Lung (tissue), 12 donors: Measurements from ENCODE around the gene MARK4. TPM values are rescaled to one million over a fixed set of nuclear protein-coding genes. Genes with fewer than 3 reads are reported as not detected.

Source experiments
- ATAC-seq: fragments of 200-7000 bp; cut with Tn5 transposase; one replicate; pipeline ENCODE4 v1.9.1; 2020; ENCODE audit warnings: moderate number of reproducible peaks; ENCODE audit not compliant: insufficient read depth, low FRiP score
- DNase-seq, 3 donors: peaks; one replicate each; pipeline ENCODE4 v3.0.0-alpha.2; 2013 to 2017
- H3K27ac ChIP-seq, 2 donors: one replicate each; pipeline ENCODE4 v1.5.1; 2013; ENCODE audit warnings: mild to moderate bottlenecking in 2 of 2, moderate library complexity in 2 of 2, control low read depth in 1 of 2, inconsistent platforms in 1 of 2, low read depth in 1 of 2, low read length in 1 of 2
- H3K27me3 ChIP-seq, 3 donors: one replicate each; pipeline ENCODE4 v1.5.1; 2013; ENCODE audit warnings: low read length in 2 of 3; ENCODE audit not compliant: control insufficient read depth in 3 of 3, insufficient read depth in 3 of 3
- H3K36me3 ChIP-seq, 4 donors: one replicate each; pipeline ENCODE4 v1.5.1; 2013; ENCODE audit warnings: low read length in 4 of 4, mild to moderate bottlenecking in 1 of 4, moderate library complexity in 1 of 4; ENCODE audit not compliant: control insufficient read depth in 4 of 4, insufficient read depth in 4 of 4
- H3K4me1 ChIP-seq, 5 donors: one replicate each; pipeline ENCODE4 v1.5.1; 2013; ENCODE audit warnings: low read length in 5 of 5, mild to moderate bottlenecking in 2 of 5, moderate library complexity in 1 of 5; ENCODE audit not compliant: control insufficient read depth in 5 of 5, insufficient read depth in 5 of 5
- H3K4me3 ChIP-seq: one replicate; pipeline ENCODE4 v1.5.1; 2013; ENCODE audit warnings: mild to moderate bottlenecking, control low read depth, moderate library complexity
- H3K9ac ChIP-seq, 2 donors: one replicate each; pipeline ENCODE4 v1.5.1; 2013; ENCODE audit warnings: low read length in 2 of 2, control low read depth in 1 of 2; ENCODE audit not compliant: insufficient read depth in 1 of 2
- H3K9me3 ChIP-seq, 4 donors: one replicate each; pipeline ENCODE4 v1.5.1; 2013; ENCODE audit warnings: low read length in 3 of 4, mild to moderate bottlenecking in 1 of 4, moderate library complexity in 1 of 4; ENCODE audit not compliant: control insufficient read depth in 4 of 4, insufficient read depth in 3 of 4
- CTCF ChIP-seq: IDR thresholded peaks from 2 replicates; pipeline ENCODE4 v1.5.1; 2012; ENCODE audit warnings: mild to moderate bottlenecking; ENCODE audit errors: control extremely low read depth, extremely low read depth
- WGBS, 2 donors: extraction: QIAGEN DNeasy Blood & Tissue Kit; methylation state at CpG; one replicate each; pipeline ENCODE4 v1.1.7; 2013; 5-methylcytosine and 5-hydroxymethylcytosine counted together
- polyA plus RNA-seq, 2 donors: library from polyadenylated mRNA; stranded (reverse); fragments of 200-250 nt; gene quantifications; one replicate each; pipeline ENCODE4 v1.2.1, GENCODE V29; 2013
- total RNA-seq, 2 donors: library from RNA; depleted of rRNA in 1 of 2; stranded (reverse); fragments of >200 nt in 1 of 2; gene quantifications; one replicate each; pipeline ENCODE4 v1.2.1, GENCODE V29; 2014 to 2021
- donor health status: control.
- donor health status: control.
- donor health status: Bipolar disorder and iron deficiency.
- donor health status: healthy.
- donor health status: DM: yes; HTN: yes; CAD: no.

Gene MARK4
- total and polyA plus RNA-seq, 4 donors: 12.6 to 47.0 (median 20.6) TPM

GRCh38 chr19:45231891-45232290, 19.2 kb upstream of the MARK4 start:
- no peak for ATAC-seq
- Histone ChIP-seq H3K36me3 (peaks cover 0 to 3% (median 0%) of the 10 kb centered on the region in 4 donors), H3K27me3 (peaks cover 0 to 35% (median 11%) of the 10 kb centered on the region in 3 donors), H3K27ac (no peak overlapping the region), H3K9me3 (peaks cover 0 to 2% (median 0%) of the 10 kb centered on the region in 4 donors), H3K4me1 (peaks cover 0 to 12% (median 0%) of the 10 kb centered on the region in 5 donors), H3K9ac (no peak overlapping the region), H3K4me3 (no peak overlapping the region)
- TF ChIP-seq CTCF: no peak
- WGBS, 2 donors: 59 to 74% methylated on average over 3 of the region's 3 CpGs
- DNase-seq: no peak

GRCh38 chr19:45234089-45234869, 16.8 kb upstream of the MARK4 start:
- peaks cover 0 to 41% (median 11%) of the 10 kb centered on the region in 3 donors for H3K27me3 ChIP-seq
- H3K4me3 ChIP-seq: no peak overlapping the region
- H3K36me3 ChIP-seq: no peaks in the 10 kb centered on the region
- H3K9me3 ChIP-seq: peaks cover 0 to 2% (median 0%) of the 10 kb centered on the region in 4 donors
- DNase-seq: peak; percentile 15 to 52 (median 26)
- H3K4me1 ChIP-seq: peaks cover 0 to 14% (median 0%) of the 10 kb centered on the region in 5 donors
- no peak overlapping the region for H3K27ac ChIP-seq
- H3K9ac ChIP-seq: no peak overlapping the region
- no peak for ATAC-seq
- TF ChIP-seq CTCF: no peak
- WGBS, 2 donors: 55 to 60% methylated on average over 79 to 93 of the region's 93 CpGs

GRCh38 chr19:45235485-45235884, 15.6 kb upstream of the MARK4 start:
- 5 to 6% methylated on average over 8 of the region's 8 CpGs for WGBS, 2 donors
- peak overlapping the region in 1 of 2 donors; percentile 26 for H3K27ac ChIP-seq
- H3K36me3 ChIP-seq: no peaks in the 10 kb centered on the region
- ATAC-seq (no peak), DNase-seq (no peak)
- H3K27me3 ChIP-seq: peaks cover 0 to 41% (median 11%) of the 10 kb centered on the region in 3 donors
- no peak overlapping the region for H3K9ac ChIP-seq
- no peak for TF ChIP-seq CTCF
- H3K4me1 ChIP-seq: peaks cover 0 to 14% (median 0%) of the 10 kb centered on the region in 5 donors
- H3K4me3 ChIP-seq: no peak overlapping the region
- H3K9me3 ChIP-seq: peaks cover 0 to 2% (median 0%) of the 10 kb centered on the region in 4 donors
